ENCODE data around the gene GTF2F2.
A peak's percentile ranks its signal among the peaks of the same experiment; 100 is the strongest.

GTF2F2 gene, protein sequence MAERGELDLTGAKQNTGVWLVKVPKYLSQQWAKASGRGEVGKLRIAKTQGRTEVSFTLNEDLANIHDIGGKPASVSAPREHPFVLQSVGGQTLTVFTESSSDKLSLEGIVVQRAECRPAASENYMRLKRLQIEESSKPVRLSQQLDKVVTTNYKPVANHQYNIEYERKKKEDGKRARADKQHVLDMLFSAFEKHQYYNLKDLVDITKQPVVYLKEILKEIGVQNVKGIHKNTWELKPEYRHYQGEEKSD

GRCh38 chr13:45119991-45120864 is at the start of gene GTF2F2:
Gene GTF2F2 (plus strand): TSS chr13:45120510. CDS start chr13:45120656, 146 bp downstream.
- DNase-seq, result peak; percentile 86

DNA sequence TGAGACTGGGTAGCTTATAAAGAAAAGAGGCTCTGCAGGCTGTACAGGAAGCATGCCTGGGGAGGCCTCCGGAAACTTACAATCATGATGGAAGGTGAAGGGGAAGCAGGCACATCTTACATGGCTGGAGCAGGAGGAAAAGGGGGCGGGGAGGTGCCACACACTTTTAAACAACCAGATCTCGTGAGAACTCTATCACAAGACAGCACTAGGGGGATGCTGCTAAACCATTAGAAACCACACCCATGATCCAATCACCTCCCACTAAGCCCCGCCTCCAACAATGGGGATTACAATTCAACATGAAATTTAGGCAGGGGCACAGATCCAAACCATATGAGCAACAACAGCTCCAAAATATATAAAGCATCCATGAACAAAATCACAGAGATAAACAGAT is 46.5 kb upstream of the GTF2F2 start:
- DNase-seq, result no peak

GRCh38 chr13:45074721-45075120 is 45.6 kb upstream of the GTF2F2 start:
- DNase-seq, result no peak

DNA sequence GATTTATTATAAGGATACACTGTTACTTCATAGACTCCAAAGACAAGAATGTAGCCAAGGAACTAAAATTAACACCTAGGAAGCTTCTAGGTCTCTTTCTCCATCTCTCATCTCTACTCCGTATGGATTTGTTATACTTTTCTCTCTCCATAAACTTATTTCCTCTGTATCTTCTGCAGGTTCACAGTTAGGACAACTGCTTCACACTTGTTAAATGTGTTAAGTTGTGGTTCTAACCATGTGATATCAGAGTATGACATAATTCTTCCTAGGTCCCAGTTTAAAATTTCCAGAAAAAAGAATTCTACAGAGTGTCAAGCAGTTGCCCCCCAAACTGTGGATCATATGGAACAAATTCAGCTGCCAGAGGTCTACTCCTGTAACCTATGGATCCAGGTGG is 42.3 kb upstream of the GTF2F2 start:
- DNase-seq, result no peak

GRCh38 chr13:45082964-45083363 is 37.3 kb upstream of the GTF2F2 start:
- no peak for DNase-seq

DNA sequence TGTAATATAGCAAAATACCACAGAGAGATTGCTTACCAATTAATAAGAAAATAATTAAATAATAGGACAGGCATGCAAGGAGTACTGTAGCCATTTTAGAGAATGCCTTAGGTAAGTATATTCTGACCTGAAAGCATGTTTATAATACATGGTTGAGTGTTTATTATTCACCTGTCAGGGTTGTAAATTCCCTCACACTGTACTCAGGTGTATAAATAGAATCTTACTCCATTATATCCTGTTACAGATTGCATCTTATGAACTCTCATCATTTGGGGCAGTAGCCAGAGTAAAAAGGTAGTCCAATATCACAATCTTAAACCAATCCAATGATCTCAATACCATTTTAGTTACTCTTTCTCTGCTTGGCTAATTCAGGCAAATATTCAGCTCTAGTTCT is 35.8 kb upstream of the GTF2F2 start:
- DNase-seq, result no peak

DNA sequence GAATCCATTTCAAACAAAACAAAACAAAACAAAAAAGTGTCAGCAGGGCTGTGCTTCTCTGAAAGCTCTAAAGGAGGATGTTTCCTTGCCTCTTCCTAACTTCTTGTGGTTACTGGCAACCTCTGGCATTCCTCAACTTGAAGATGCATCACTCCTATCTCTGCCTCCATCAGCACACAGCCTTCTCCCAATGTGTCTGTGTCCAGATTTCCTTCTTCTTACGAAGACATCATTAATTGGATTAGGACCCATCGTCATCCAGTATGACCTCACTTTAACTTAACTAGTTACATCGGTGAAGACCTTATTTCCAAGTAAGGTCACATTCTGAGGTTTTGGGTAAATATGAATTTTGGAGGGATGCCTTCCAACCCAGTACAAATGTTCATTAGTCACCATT is 33.8 kb upstream of the GTF2F2 start:
- no peak for DNase-seq

GRCh38 chr13:45092663-45093062 is 27.6 kb upstream of the GTF2F2 start:
- DNase-seq, result no peak

GRCh38 chr13:45100573-45101262 is 19.6 kb upstream of the GTF2F2 start:
- DNase-seq, result no peak

GRCh38 chr13:45101327-45102018 is 18.8 kb upstream of the GTF2F2 start:
- DNase-seq, result no peak

DNA sequence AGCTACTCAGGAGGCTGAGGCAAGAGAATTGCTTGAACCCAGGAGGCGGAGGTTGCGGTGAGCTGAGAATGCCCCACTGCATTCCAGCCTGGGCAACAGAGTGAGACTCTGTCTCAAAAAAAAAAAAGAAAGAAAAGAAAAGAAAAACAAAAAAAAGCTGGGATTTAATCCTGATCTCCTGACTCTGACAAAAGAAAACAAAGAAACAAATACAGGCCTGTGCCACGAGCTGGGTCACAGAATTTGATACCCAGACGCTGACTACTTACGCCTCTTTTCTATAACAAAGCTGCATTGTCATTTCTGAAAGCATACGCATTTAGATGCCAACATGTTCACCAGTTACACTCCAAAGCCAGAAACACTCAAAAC is 18.2 kb upstream of the GTF2F2 start:
- no peak for DNase-seq

DNA sequence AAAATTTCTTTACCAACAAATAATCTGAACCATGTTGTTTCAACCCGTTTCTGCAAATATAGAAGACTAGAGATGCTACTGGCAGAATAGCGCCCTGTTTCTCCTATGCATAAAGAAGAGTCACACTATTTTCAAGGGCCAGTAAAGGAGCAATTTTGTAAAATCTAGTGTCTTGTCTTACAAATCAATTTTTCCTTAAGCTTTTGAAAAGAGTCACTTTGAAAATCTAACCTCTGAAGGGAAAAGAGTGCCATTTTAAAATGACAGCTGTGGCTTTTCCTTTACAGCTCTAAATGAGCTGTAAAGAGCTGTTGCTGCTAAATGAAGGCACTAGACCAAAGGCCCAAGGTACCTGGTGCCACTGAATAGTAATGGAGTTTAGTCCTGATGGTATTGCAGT is 16.9 kb upstream of the GTF2F2 start:
- no peak for DNase-seq

DNA sequence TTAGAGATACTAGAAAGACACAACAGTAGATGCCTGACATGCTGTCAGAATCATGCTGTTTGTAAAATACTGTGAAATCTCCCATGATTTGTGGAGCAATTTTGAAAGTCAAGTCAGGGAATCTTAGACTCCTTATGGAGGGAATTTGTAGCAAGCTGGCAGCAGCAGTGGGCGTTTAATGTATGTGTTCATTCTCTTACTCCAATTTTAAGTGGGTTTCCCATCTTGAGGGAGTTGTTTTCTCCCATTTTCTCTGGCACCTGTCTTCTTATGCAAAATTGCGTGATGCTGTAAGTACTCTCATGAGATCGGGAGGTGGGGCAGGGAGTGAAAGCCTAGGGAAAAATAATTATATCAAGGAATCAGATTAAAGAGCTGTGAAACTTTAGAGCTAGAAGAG is 16.0 kb upstream of the GTF2F2 start:
- no peak for DNase-seq

- DNase-seq, result no peak
These were observed 14.4 kb upstream of the GTF2F2 start for GRCh38 chr13:45105895-45106294.

DNA sequence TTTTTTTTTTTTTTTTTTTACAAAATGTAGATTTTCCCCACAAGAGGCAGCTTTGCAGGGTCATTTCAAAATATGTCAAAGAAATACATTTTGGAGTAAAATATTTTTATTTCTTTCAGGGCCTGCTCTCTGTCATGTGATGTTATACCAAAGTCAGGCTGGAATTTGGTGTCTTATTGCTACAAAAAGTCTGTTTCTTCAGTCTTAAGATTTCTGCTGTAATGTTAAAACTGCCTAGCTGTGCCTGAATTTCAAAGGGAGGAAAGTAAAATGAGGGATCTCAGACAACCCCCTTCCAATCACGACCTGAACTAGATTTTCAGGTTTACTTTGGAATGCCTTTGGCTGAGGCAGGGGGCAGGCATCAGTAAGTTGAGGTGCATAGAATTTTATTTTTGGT is 12.8 kb upstream of the GTF2F2 start:
- no peak for DNase-seq

DNA sequence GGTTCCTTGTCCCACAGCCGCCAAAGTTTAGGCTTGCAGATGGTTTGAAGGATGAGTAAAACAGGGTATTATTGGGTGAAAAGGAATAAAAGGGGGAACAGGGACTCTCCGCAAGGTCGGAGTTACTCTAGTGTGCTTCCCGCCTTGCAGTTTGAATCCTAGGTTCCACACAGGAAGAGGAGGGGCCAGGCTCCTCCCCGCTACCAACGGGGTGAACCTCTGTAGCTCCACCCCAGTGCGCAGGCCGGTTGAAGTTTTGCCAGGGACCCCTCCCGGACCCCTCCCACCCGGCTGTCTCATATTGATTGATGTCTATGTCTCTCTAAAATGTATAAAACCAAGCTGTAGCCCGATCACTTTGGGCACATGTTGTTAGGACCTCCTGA is 11.6 kb upstream of the GTF2F2 start:
- no peak for DNase-seq

DNA sequence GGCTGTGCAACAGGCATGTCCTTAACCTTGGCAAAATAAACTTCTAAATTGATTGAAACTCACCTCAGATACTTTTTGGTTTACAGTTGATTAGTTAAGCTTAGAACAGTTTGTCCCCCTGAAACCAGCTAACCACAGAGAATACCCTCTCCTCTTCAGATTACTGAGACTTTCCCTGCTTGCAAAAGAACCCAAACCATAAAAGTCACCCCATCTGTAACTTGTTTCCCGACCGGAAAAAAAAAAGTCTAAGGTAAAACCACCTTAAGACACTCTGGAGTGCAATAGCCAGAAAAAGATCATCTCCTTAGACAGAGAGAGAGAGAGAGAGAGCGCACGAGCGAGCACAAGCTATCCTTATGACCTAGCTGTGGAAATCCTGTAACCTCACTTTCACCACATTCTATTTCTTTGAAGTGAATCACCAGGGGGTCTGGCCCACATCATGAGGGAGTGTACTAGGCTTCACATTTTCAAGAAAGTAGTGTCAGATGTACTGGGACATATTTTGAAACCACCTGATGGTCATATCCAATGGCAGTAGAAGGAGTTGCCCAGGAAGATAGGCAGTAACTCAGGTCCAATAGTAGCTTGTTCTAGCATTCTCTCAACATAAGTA is 11.1 kb upstream of the GTF2F2 start:
- DNase-seq, result no peak

DNA sequence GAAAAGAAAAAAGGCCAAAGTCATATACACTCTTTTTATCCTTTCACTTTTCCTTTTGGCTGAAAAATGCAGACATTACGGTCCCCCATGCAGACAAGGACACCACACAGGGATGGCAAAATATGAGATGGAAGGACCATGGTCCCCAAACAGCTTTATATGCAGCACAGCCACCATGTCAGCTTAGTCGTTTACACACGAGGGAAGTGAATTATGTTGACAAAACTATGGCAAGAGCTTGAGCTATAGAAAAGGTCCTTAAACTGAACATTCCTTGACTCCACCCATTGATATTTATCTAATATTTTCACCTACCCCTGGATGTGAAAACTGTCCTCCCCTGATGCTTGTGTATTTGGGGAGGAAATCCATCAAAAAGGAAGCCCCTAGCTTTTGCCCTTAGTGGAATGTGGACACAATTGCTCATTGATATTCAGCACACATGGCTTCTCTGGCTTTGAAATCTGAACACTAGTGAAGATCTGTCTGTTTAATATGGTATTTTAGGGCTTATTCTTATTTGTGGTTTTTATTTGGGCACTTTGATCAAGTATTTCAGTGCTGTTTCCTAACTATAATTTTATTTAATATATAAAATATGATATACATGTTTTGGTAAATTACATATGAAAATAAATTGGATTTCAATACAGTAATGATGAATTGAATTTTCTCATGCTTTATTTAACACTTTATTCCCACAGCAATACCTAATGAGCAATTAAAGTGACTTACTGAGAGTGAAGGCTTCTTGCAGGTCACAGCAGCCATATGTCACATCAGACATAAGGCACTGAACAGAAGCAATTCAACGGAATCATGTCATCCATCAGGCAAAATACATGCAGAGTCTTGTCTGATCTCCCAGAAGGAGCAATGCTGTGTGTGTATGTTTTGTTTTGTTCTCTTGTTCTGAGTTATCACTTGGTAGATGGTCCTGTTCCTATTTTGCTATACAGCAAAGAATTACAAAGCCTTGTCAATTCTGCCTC is 6.8 kb upstream of the GTF2F2 start:
- no peak for DNase-seq

DNA sequence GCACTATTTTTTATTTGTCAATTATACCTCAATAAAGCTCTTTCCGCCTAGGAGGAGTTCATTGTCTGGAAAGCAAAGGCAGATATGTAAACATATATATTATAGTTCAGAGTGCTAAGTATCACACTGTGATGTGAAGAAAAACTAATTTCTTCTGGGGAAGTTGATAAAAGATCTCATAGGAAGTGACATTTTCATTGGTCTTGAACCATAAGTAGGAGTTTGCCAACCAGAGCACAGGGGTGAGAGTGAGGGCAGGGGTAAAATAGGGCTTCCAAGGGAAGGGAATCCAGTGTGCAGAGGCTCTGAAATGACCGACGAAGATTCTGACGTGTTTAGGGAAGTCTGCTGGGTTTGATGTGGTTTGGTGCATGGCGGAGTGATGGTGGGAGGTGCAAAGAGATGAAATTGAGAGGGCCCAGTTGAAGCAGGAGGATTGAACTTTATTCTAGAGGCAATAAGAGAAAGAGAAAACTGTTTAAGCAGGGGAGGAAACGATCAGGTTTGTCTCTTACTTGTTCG is 780 bp upstream of the GTF2F2 start:
- DNase-seq, result peak; percentile 74

DNA sequence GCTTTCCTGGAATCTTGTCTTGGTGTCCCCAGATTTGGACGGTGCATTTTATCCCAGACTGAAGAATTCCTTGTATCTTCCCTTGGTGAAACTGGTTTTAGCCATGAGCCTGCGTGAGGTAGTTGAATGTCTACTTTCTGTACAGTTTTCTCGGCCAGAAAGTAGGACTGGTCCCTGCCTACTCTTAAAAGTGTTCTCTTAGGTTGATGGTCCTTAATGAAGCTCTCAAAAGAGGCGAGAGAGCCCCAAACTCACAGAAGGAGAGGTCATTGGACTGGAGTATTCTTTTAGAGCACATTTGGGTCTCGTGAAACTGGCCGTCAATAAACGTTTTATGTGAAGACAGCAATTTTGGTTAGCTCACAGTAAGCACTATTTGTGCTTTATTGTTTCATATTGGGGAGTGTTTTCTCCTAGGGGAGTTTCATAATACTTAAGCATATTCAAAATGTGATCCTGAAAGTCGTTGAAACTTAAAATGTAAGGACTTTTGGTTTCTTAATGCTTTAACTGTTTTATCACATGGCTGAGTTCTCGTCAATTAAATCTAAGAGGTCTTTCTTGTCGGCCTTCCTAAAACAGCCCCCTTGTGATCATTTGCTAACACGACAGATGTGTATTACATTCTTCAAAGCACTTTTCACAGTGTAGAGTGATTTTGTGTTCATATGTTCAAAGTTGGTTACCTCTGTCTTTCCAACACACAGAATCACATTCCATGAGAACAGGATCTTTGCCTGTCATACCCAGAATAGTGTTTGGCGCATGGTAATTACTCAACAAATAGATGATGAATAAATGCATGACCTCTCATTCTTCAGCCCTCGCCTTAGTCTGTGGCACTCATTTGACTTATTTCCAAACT is 889 bp downstream of the GTF2F2 start:
- DNase-seq, result no peak

All from CD4-positive, alpha-beta T cell treated with Interferon gamma for 1 hour (primary cell).